Astrocyte of the cerebellum (primary cell): ENCODE measurements around the gene C6.
"Not testable (repeated sequence)": the region's sequence is repeated elsewhere in the genome, so short reads cannot be mapped to it uniquely, and the experiment has no call there.

Source experiments
- DNase-seq: peaks from one replicate; pipeline ENCODE4 v3.0.0-alpha.2; 2011; ENCODE audit warnings: low read depth
- H3K4me3 ChIP-seq: 2 replicates; pipeline ENCODE4 v1.5.1; 2011; ENCODE audit warnings: mild to moderate bottlenecking, low read depth, low read length, moderate library complexity
- CTCF ChIP-seq: IDR thresholded peaks from 2 replicates; pipeline ENCODE4 v1.5.1; 2012; ENCODE audit warnings: low read length, low read depth, moderate library complexity, mild to moderate bottlenecking; ENCODE audit errors: missing control alignments
- in situ Hi-C: cut with HindIII; loops from 2 replicates; pipeline ENCODE4 v1.10.0; 2017; ENCODE audit warnings: low sequenced_read_pairs

Gene C6

GRCh38 chr5:41223962-41224361, 10.6 kb upstream of the C6 start:
- TF ChIP-seq CTCF: no peak
- H3K4me3 ChIP-seq: no peak overlapping the region
- DNase-seq: no peak
- in situ Hi-C loops: no loop called here

GRCh38 chr5:41219658-41220269, 6.4 kb upstream of the C6 start:
- H3K4me3 ChIP-seq: no peak overlapping the region
- DNase-seq: no peak
- no peak for TF ChIP-seq CTCF
- in situ Hi-C loops: no loop called here

- in situ Hi-C loops: no loop called here
- no peak for DNase-seq
- no peak overlapping the region for H3K4me3 ChIP-seq
- no peak for TF ChIP-seq CTCF
These were observed 5.8 kb upstream of the C6 start for GRCh38 chr5:41218929-41219657.

- in situ Hi-C loops: no loop called here
- no peak overlapping the region for H3K4me3 ChIP-seq
- no peak for TF ChIP-seq CTCF
- no peak for DNase-seq
These were observed 850 bp upstream of the C6 start for GRCh38 chr5:41214182-41214581.

- TF ChIP-seq CTCF: no peak
- DNase-seq: no peak
- in situ Hi-C loops: no loop called here
- H3K4me3 ChIP-seq: no peak overlapping the region
These were observed 397 bp downstream of the C6 start for GRCh38 chr5:41212935-41213334.

GRCh38 chr5:41211417-41211816, 1.9 kb downstream of the C6 start:
- no peak for DNase-seq
- in situ Hi-C loops: no loop called here
- H3K4me3 ChIP-seq: no peak overlapping the region
- TF ChIP-seq CTCF: no peak

- in situ Hi-C loops, DNase-seq, H3K4me3 ChIP-seq: not testable (repeated sequence)
These were observed 7.9 kb downstream of the C6 start for GRCh38 chr5:41205475-41205874.
